ENCODE measurements around the gene GAS7.

GRCh38 chr17:9925457-9925856 lies 272.9 kb downstream of the GAS7 start:
- TF ChIP-seq EZH2 (IDR thresholded peaks at IDR 0.05; ENCODE audit: borderline replicate concordance, insufficient read depth, low read depth, low read length, poor library complexity, severe bottlenecking): no peak
- no peak for TF ChIP-seq CTCF (IDR thresholded peaks at IDR 0.05)

Measured in B cell (primary cell).